Ascending aorta (tissue), 2 donors: Measurements from ENCODE around the gene SLC16A4. TPM values are rescaled to one million over a fixed set of nuclear protein-coding genes. Genes with fewer than 3 reads are reported as not detected.

Experiments used
- DNase-seq, 2 donors: peaks; one replicate each; pipeline ENCODE4 v3.0.0-alpha.2; 2019; ENCODE audit warnings: low spot score in 2 of 2
- H3K27ac ChIP-seq, 2 donors: fragments of 200-600 bp; sonication (generic); one replicate each; pipeline ENCODE4 v1.5.1; 2016 to 2017; ENCODE audit warnings: mild to moderate bottlenecking in 1 of 2
- H3K27me3 ChIP-seq: fragments of 200-600 bp; sonication (generic); one replicate; pipeline ENCODE4 v1.5.1; 2017
- H3K36me3 ChIP-seq, 2 donors: fragments of 200-600 bp; sonication (generic); one replicate each; pipeline ENCODE4 v1.5.1; 2016
- H3K4me1 ChIP-seq, 2 donors: fragments of 200-600 bp; sonication (generic); one replicate each; pipeline ENCODE4 v1.5.1; 2016 to 2017; ENCODE audit warnings: mild to moderate bottlenecking in 1 of 2
- H3K4me3 ChIP-seq, 2 donors: fragments of 200-600 bp; sonication (generic); one replicate each; pipeline ENCODE4 v1.5.1; 2016 to 2017; ENCODE audit warnings: mild to moderate bottlenecking in 1 of 2
- H3K9me3 ChIP-seq, 2 donors: fragments of 200-600 bp; sonication (generic); one replicate each; pipeline ENCODE4 v1.5.1; 2016
- CTCF ChIP-seq, 3 experiments: fragments of 200-600 bp in 2 of 3; fragments of 450-650 bp in 1 of 3; sonication (generic) in 2 of 3; IDR thresholded peaks; one replicate each; pipeline ENCODE4 v1.5.1; 2016 to 2019; ENCODE audit warnings: antibody characterized with exemption in 3 of 3, mild to moderate bottlenecking in 1 of 3, moderate library complexity in 1 of 3
- intact Hi-C: fragments of 100-400 bp; cut with DNase I; formaldehyde crosslinking; loops from one replicate; pipeline ENCODE4 v1.15.1; 2023
- total RNA-seq: library from RNA; depleted of rRNA; stranded (reverse); fragments of >200 nt; gene quantifications from one replicate; pipeline ENCODE4 v1.1.0, GENCODE V29; 2016

The SLC16A4 gene
- total RNA-seq, 1 donor from 2014 or later = 5.6 TPM

GRCh38 chr1:110339407-110340206 is 51.2 kb downstream of the SLC16A4 start:
- peaks cover 6 to 19% of the 10 kb centered on the region in 2 donors for H3K36me3 ChIP-seq
- intact Hi-C loops = loop anchor here (1.0 to 10.0 kb wide), 6 partner anchors 51 to 1108 kb away; partner anchors contain the start of genes ATP5PB, KCNA2, LAMTOR5 and LRIF1
- H3K9me3 ChIP-seq = no peaks in the 10 kb centered on the region
- peaks cover 19 to 32% of the 10 kb centered on the region in 2 donors for H3K4me1 ChIP-seq
- H3K4me3 ChIP-seq = peak overlapping the region; percentile 81 to 96
- no peak for DNase-seq
- peak overlapping the region; percentile 83 to 94 for H3K27ac ChIP-seq
- TF ChIP-seq CTCF (IDR thresholded peaks at IDR 0.05) = peak; percentile 37 to 74 (median 47)
- H3K27me3 ChIP-seq = no peaks in the 10 kb centered on the region

GRCh38 chr1:110338886-110339406 is 51.9 kb downstream of the SLC16A4 start, which contains the start of gene RBM15:
Gene RBM15, plus strand, starts transcription at chr1:110339377. Its CDS starts 29 bp downstream, at chr1:110339406.
- peak; percentile 100 for DNase-seq
- intact Hi-C loops = loop anchor here (1.0 to 10.0 kb wide), 7 partner anchors 51 to 1108 kb away; partner anchors contain the start of genes ATP5PB, KCNA2, KCNC4 and LAMTOR5
- no peak for TF ChIP-seq CTCF (IDR thresholded peaks at IDR 0.05)

DNA sequence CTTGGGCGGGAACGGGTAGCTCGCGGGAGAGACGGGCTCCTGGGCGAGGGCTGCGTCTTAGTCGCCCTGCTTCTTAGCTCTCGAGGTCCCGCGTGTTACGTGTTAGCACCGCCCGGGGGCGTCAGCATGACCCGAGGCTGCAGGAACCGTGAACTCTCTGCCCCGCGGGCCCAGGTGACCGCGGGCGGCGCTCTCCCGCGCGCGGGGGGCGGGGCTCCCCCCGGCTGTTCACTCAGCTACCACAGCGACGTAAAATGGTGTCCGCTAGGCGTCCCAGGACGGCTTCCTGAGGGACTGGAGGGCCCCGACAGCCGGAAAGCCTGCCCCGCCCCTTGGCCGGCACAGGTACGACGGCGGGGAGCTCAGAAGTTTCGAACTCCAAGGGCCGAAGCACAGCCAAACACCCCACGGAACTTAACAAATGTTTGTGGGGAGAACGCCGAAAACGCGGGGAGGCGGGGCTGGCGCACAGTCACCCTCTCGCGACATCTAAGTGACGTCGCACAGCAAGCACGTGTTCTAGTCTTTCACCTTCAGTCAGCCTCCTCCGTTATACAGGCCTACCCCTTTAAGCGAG is 52.4 kb downstream of the SLC16A4 start:
- peaks cover 6 to 19% of the 10 kb centered on the region in 2 donors for H3K36me3 ChIP-seq
- no peaks in the 10 kb centered on the region for H3K27me3 ChIP-seq
- no peaks in the 10 kb centered on the region for H3K9me3 ChIP-seq
- H3K4me1 ChIP-seq = peaks cover 19 to 29% of the 10 kb centered on the region in 2 donors
- intact Hi-C loops = loop anchor here (1.0 to 10.0 kb wide), 5 partner anchors 128 to 1109 kb away; partner anchors contain the start of genes ATP5PB, KCNA2, KCNC4 and LRIF1
- H3K4me3 ChIP-seq = peak overlapping the region; percentile 64 to 69
- peak; percentile 66 to 89 (median 70) for TF ChIP-seq CTCF (IDR thresholded peaks at IDR 0.05)
- peak; percentile 70 to 94 for DNase-seq
- peak overlapping the region; percentile 91 to 95 for H3K27ac ChIP-seq

More at GRCh38 chr1:110338886-110339406, 51.9 kb downstream of the SLC16A4 start, which contains the start of gene RBM15:
- H3K36me3 ChIP-seq = peaks cover 6 to 19% of the 10 kb centered on the region in 2 donors
- H3K27ac ChIP-seq = peak within 1 kb of the TSS; percentile 91 to 95
- H3K27me3 ChIP-seq = no peaks in the 10 kb centered on the region
- peak within 1 kb of the TSS; percentile 81 to 96 for H3K4me3 ChIP-seq
- H3K9me3 ChIP-seq = no peaks in the 10 kb centered on the region
- H3K4me1 ChIP-seq = peaks cover 19 to 32% of the 10 kb centered on the region in 2 donors

DNA sequence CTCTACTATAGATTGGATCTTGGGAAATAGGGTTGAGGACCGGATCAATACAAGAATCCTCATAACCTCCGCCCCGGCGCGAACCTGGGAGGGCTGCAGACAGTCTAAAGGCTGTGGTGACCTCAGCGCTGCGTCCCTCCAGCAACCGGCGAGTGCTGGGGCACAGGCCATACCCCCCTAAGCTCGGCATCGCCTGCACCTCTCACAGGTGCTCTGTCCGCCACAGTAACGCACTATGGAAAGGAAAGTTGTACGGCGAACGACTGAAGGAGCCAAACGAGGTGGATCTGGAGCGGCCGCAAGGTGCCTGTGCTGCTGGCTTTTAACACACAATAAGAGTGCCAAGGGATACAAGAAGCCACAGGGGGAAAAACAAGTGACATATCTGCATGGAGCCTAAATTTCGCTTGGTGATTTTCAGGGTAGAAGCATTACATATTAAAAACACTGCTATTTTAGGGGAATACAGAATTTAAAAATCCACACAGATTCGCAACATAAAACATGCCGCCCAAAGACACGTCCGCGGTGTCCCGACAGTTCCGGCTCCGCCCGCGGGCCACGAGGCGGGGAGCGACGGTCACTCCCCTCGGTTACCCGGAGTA is 53.0 kb downstream of the SLC16A4 start:
- Histone ChIP-seq H3K36me3 (peaks cover 6 to 19% of the 10 kb centered on the region in 2 donors), H3K9me3 (no peaks in the 10 kb centered on the region), H3K27me3 (no peaks in the 10 kb centered on the region), H3K4me3 (peak overlapping the region; percentile 64 to 69), H3K27ac (peak overlapping the region; percentile 91 to 95), H3K4me1 (peaks cover 19 to 29% of the 10 kb centered on the region in 2 donors)
- intact Hi-C loops = loop anchor here (1.0 to 10.0 kb wide), 5 partner anchors 128 to 1109 kb away; partner anchors contain the start of genes ATP5PB, KCNA2, KCNC4 and LRIF1
- no peak for TF ChIP-seq CTCF (IDR thresholded peaks at IDR 0.05)
- DNase-seq = peak in 1 of 2 donors; percentile 67
